ENCODE results near the gene XCL2. TPM values are rescaled to one million over a fixed set of nuclear protein-coding genes. Genes with fewer than 3 reads are reported as not detected.
"Not testable (repeated sequence)": the region's sequence is repeated elsewhere in the genome, so short reads cannot be mapped to it uniquely, and the experiment has no call there.

Gene XCL2
- polyA plus RNA-seq, 3 donors from 2014 or later = 537 to 1,283 (median 719) TPM

GRCh38 chr1:168553680-168554553 lies 10.1 kb upstream of the XCL2 start:
- H3K27ac Mint-ChIP-seq = peak overlapping the region; percentile 26 to 85 (median 74)
- peaks cover 0 to 10% (median 6%) of the 10 kb centered on the region in 3 donors for H3K27me3 Mint-ChIP-seq (ENCODE audit: low read depth in 3 of 3)
- H3K4me3 Mint-ChIP-seq = peak overlapping the region; percentile 59 to 69 (median 67)
- peaks cover 55 to 84% of the 10 kb centered on the region in 2 donors for H3K4me1 Mint-ChIP-seq
- peak; percentile 39 to 49 (median 45) for DNase-seq
- H3K36me3 Mint-ChIP-seq = no peaks in the 10 kb centered on the region
- H3K9me3 Mint-ChIP-seq = no peaks in the 10 kb centered on the region

- H3K27ac Mint-ChIP-seq = no peak overlapping the region
Measured at GRCh38 chr1:168552961-168553360, 9.2 kb upstream of the XCL2 start.

GRCh38 chr1:168551688-168552087 lies 7.9 kb upstream of the XCL2 start:
- no peak overlapping the region for H3K27ac Mint-ChIP-seq
- H3K9me3 Mint-ChIP-seq = peaks cover 0 to 3% (median 0%) of the 10 kb centered on the region in 6 donors
- DNase-seq = no peak
- H3K27me3 Mint-ChIP-seq (ENCODE audit: low read depth in 3 of 3) = peaks cover 0 to 2% (median 2%) of the 10 kb centered on the region in 3 donors
- H3K4me3 Mint-ChIP-seq = no peak overlapping the region
- no peaks in the 10 kb centered on the region for H3K36me3 Mint-ChIP-seq
- peaks cover 43 to 68% of the 10 kb centered on the region in 2 donors for H3K4me1 Mint-ChIP-seq

More at GRCh38 chr1:168552961-168553360, 9.2 kb upstream of the XCL2 start:
- no peak for DNase-seq
- H3K9me3 Mint-ChIP-seq = peaks cover 0 to 3% (median 0%) of the 10 kb centered on the region in 6 donors
- H3K4me1 Mint-ChIP-seq = peaks cover 54 to 80% of the 10 kb centered on the region in 2 donors
- no peaks in the 10 kb centered on the region for H3K36me3 Mint-ChIP-seq
- H3K27me3 Mint-ChIP-seq (ENCODE audit: low read depth in 3 of 3) = peaks cover 0 to 9% (median 5%) of the 10 kb centered on the region in 3 donors
- H3K4me3 Mint-ChIP-seq = no peak overlapping the region

GRCh38 chr1:168550971-168551370 lies 7.2 kb upstream of the XCL2 start:
- Mint-ChIP-seq H3K36me3 (no peaks in the 10 kb centered on the region), H3K27ac (no peak overlapping the region), H3K9me3 (peaks cover 0 to 3% (median 0%) of the 10 kb centered on the region in 6 donors), H3K27me3 (ENCODE audit: low read depth in 3 of 3) (peaks cover 0 to 4% (median 2%) of the 10 kb centered on the region in 3 donors), H3K4me3 (no peak overlapping the region), H3K4me1 (peaks cover 37 to 68% of the 10 kb centered on the region in 2 donors)
- DNase-seq = no peak

GRCh38 chr1:168546553-168546895 lies 2.7 kb upstream of the XCL2 start:
- H3K27me3 Mint-ChIP-seq (ENCODE audit: low read depth in 3 of 3); H3K9me3 Mint-ChIP-seq; DNase-seq; H3K27ac Mint-ChIP-seq; H3K36me3 Mint-ChIP-seq; H3K4me3 Mint-ChIP-seq: not testable (repeated sequence)
- H3K4me1 Mint-ChIP-seq = peaks cover 33 to 66% of the 10 kb centered on the region in 2 donors

- Mint-ChIP-seq H3K36me3 (peaks cover 4 to 12% (median 11%) of the 10 kb centered on the region in 3 donors), H3K27ac (peak overlapping the region in 4 of 6 donors; percentile 3 to 64 (median 29)), H3K4me3 (peak overlapping the region in 4 of 5 donors; percentile 1 to 38 (median 14)), H3K4me1 (peaks cover 37 to 68% of the 10 kb centered on the region in 2 donors)
- H3K27me3 Mint-ChIP-seq (ENCODE audit: low read depth in 3 of 3); H3K9me3 Mint-ChIP-seq; DNase-seq: not testable (repeated sequence)
Measured at GRCh38 chr1:168545678-168546552, 2.1 kb upstream of the XCL2 start.

DNA sequence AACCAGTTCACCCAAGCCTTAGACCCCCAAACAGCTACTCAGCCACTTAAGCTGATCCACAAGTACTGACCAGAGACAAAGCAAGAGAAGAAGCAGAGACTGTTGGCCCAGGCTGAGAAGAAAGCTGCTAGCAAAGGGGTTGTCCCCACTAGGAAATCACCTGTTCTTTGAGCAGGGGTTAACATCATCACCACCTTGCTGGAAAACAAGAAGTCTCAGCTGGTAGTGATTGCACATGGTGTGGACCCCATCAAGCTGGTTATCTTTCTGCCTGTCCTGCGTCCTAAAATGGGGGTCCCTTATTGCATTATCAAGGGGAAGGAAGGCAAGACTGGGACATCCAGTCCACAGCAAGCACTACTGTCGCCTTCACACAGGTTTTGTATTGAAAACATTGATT lies 819 bp downstream of the XCL2 start:
- H3K4me3 Mint-ChIP-seq = peak overlapping the region; percentile 74 to 97 (median 94)
- DNase-seq = peak in 1 of 3 donors; percentile 21
- H3K27ac Mint-ChIP-seq = peak overlapping the region; percentile 64 to 96 (median 95)
- H3K4me1 Mint-ChIP-seq = peaks cover 55 to 78% of the 10 kb centered on the region in 2 donors
- peaks cover 13 to 30% (median 18%) of the 10 kb centered on the region in 3 donors for H3K36me3 Mint-ChIP-seq
- not testable (repeated sequence) for H3K27me3 Mint-ChIP-seq (ENCODE audit: low read depth in 3 of 3)
- peaks cover 0 to 13% (median 2%) of the 10 kb centered on the region in 6 donors for H3K9me3 Mint-ChIP-seq

- not testable (repeated sequence) for H3K27me3 Mint-ChIP-seq (ENCODE audit: low read depth in 3 of 3); DNase-seq
- H3K4me3 Mint-ChIP-seq = peak overlapping the region; percentile 74 to 97 (median 94)
- H3K36me3 Mint-ChIP-seq = peaks cover 18 to 38% (median 19%) of the 10 kb centered on the region in 3 donors
- H3K27ac Mint-ChIP-seq = peak overlapping the region; percentile 64 to 96 (median 95)
- H3K4me1 Mint-ChIP-seq = peaks cover 75 to 90% of the 10 kb centered on the region in 2 donors
- H3K9me3 Mint-ChIP-seq = peaks cover 0 to 13% (median 2%) of the 10 kb centered on the region in 6 donors
Measured at GRCh38 chr1:168540798-168541197, 3.0 kb downstream of the XCL2 start.

GRCh38 chr1:168535536-168535935 lies 8.3 kb downstream of the XCL2 start:
- peaks cover 6 to 24% (median 13%) of the 10 kb centered on the region in 3 donors for H3K36me3 Mint-ChIP-seq
- peaks cover 93 to 95% of the 10 kb centered on the region in 2 donors for H3K4me1 Mint-ChIP-seq
- H3K9me3 Mint-ChIP-seq = peaks cover 0 to 13% (median 2%) of the 10 kb centered on the region in 6 donors
- peak overlapping the region; percentile 71 to 87 (median 82) for H3K4me3 Mint-ChIP-seq
- peaks cover 0 to 1% (median 0%) of the 10 kb centered on the region in 3 donors for H3K27me3 Mint-ChIP-seq (ENCODE audit: low read depth in 3 of 3)
- DNase-seq = peak; percentile 76 to 80 (median 79)
- peak overlapping the region; percentile 83 to 93 (median 90) for H3K27ac Mint-ChIP-seq

- H3K36me3 Mint-ChIP-seq = no peaks in the 10 kb centered on the region
- H3K4me1 Mint-ChIP-seq = peaks cover 72 to 75% of the 10 kb centered on the region in 2 donors
- DNase-seq = peak in 2 of 3 donors; percentile 48 to 56
- peak overlapping the region; percentile 0 to 74 (median 49) for H3K27ac Mint-ChIP-seq
- peak overlapping the region; percentile 7 to 71 (median 41) for H3K4me3 Mint-ChIP-seq
- H3K9me3 Mint-ChIP-seq = no peaks in the 10 kb centered on the region
- peaks cover 0 to 4% (median 3%) of the 10 kb centered on the region in 3 donors for H3K27me3 Mint-ChIP-seq (ENCODE audit: low read depth in 3 of 3)
Measured at GRCh38 chr1:168531615-168532345, 12.0 kb downstream of the XCL2 start.

DNA sequence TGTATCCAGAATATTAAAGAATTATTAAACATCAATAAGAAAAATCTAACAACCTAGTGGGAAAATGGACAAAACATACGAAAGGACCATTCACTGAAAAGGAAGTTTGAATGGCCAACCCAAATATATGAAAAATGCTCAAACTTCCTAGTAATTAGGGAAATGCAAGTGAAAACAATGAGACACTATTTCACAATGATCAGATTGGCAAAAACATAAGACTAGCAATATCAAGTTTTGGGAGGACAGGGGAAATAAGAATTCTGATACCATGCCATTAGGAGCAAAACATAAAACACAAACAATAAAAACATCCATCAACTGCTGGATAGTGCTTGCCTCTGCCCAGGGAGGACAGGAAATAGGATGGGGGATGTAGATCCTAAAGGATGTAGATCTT lies 14.3 kb downstream of the XCL2 start:
- Mint-ChIP-seq H3K27me3 (ENCODE audit: low read depth in 3 of 3) (peaks cover 0 to 5% (median 3%) of the 10 kb centered on the region in 3 donors), H3K36me3 (peaks cover 0 to 1% (median under 1%) of the 10 kb centered on the region in 3 donors), H3K4me3 (no peak overlapping the region), H3K9me3 (peaks cover 0 to under 1% (median 0%) of the 10 kb centered on the region in 6 donors), H3K27ac (peak overlapping the region in 3 of 6 donors; percentile 44 to 57 (median 53)), H3K4me1 (peaks cover 52 to 58% of the 10 kb centered on the region in 2 donors)
- DNase-seq = no peak

DNA sequence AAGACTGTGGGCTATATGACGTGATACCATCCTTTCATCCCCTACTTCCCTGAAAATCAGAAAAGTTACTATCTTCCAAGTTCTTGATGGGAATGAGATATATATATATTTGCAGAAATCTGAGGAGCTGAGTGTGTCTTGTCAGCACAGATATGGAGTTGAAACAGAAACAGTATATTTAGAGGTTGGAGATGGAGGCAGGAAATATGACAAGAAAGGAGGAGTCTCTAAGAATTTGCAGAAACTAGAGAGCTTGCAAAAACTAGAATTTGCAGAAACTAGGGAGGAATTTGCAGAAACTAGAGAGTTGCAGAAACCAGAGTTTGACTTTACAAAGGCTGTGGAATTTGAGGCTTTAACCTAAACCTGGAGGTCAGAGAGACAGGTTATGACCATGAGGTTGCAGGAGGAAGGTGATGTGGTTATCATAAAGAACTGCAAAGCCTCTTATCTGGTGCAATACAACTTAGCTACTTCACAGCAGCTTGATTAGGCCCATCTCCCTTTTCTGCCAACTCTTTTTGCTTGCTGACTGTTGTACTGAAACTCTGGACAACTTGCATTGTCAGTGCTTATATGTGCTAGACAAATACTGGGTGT lies 22.3 kb downstream of the XCL2 start:
- H3K27ac Mint-ChIP-seq = peak overlapping the region; percentile 91 to 97 (median 93)
- H3K36me3 Mint-ChIP-seq = peaks cover 13 to 18% (median 13%) of the 10 kb centered on the region in 3 donors
- H3K4me1 Mint-ChIP-seq = peaks cover 63 to 84% of the 10 kb centered on the region in 2 donors
- H3K27me3 Mint-ChIP-seq (ENCODE audit: low read depth in 3 of 3) = peaks cover 5 to 6% (median 5%) of the 10 kb centered on the region in 3 donors
- peak; percentile 47 to 57 (median 53) for DNase-seq
- peaks cover 0 to 14% (median 6%) of the 10 kb centered on the region in 6 donors for H3K9me3 Mint-ChIP-seq
- peak overlapping the region; percentile 75 to 91 (median 84) for H3K4me3 Mint-ChIP-seq
